ENCODE data around the gene SMG5.
"Not testable (repeated sequence)": the region's sequence is repeated elsewhere in the genome, so short reads cannot be mapped to it uniquely, and the experiment has no call there.

The SMG5 gene, protein sequence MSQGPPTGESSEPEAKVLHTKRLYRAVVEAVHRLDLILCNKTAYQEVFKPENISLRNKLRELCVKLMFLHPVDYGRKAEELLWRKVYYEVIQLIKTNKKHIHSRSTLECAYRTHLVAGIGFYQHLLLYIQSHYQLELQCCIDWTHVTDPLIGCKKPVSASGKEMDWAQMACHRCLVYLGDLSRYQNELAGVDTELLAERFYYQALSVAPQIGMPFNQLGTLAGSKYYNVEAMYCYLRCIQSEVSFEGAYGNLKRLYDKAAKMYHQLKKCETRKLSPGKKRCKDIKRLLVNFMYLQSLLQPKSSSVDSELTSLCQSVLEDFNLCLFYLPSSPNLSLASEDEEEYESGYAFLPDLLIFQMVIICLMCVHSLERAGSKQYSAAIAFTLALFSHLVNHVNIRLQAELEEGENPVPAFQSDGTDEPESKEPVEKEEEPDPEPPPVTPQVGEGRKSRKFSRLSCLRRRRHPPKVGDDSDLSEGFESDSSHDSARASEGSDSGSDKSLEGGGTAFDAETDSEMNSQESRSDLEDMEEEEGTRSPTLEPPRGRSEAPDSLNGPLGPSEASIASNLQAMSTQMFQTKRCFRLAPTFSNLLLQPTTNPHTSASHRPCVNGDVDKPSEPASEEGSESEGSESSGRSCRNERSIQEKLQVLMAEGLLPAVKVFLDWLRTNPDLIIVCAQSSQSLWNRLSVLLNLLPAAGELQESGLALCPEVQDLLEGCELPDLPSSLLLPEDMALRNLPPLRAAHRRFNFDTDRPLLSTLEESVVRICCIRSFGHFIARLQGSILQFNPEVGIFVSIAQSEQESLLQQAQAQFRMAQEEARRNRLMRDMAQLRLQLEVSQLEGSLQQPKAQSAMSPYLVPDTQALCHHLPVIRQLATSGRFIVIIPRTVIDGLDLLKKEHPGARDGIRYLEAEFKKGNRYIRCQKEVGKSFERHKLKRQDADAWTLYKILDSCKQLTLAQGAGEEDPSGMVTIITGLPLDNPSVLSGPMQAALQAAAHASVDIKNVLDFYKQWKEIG

DNA sequence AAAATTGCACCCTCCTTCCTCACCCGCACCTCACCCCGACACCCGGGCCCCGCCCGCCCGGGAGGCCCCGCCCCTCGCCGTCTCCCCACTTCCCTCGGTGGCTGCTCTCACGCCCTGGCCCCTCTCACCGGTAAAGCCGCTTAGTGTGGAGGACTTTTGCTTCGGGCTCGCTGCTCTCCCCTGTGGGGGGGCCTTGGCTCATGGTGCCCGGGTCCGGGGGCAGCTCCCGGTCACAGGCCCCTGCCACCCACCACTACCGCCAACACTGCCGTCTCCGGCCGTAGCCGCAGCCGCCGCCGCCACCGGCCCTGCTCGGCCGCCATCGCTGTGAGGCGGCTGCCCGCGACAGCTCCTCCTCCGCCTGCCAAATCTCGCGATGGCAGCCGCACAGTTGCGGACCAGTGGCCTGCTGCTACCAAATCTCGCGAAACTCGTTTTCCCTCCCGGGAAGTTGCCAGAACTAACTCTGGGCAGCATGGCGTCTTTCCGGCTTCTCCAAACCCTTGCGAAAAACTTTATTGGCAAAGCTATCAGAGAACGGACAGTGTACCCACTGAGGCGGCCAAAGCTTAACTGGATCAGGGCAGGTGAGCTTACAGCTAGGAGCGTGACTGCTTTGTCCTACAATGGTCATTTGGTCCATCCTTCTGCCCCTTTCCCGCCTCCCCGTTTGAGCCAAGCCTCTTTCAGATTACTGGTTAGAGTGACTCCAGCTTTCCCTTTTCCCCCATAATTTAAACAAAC, at the start of gene SMG5:
SMG5 (minus strand) TSS at position 347 of the 744 bp plus-strand sequence; CDS start at position 202, 145 bp downstream.
- FAIRE-seq (peak; percentile 74), DNase-seq (ENCODE audit: insufficient read length, low spot score) (peak; percentile 98)
- TF ChIP-seq POLR2A (IDR thresholded peaks at IDR 0.05; ENCODE audit: low read depth, low read length), result peak; percentile 99

DNA sequence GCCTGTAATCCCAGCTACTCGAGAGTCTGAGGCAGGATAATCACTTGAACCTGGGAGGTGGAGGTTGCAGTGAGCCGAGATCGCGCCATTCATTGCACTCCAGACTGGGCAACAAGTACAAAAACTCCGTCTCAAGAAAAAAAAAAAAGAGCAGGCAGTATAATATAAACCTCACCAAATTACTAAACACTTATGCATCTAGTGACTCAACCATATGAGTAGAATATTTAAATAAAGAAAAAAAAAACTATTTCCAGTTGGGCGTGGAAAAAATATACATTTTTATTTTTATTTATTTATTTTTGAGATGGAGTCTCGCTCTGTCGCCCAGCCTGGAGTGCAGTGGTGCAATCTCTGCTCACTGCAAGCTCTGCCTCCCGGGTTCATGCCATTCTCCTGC, 40.6 kb upstream of the SMG5 start:
- not testable (repeated sequence) for DNase-seq (ENCODE audit: insufficient read length, low spot score); FAIRE-seq

DNA sequence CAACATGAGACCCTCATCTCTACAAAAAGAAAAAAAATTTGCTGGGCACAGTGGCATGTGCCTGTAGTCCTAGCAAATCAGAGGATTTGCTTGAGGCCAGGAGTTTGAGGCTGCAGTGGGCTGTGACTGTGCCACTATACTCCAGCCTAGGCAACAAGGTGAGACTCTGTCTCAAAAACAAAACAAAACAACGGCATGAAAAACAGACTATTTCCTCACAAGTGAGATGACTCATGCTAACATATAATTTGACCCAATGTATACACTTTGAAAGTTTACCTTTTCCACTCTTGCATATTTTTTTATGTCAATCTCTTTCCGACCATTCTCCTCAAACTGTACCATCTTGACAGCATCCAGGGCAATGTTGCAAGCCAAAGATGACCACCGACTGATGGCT, 37.9 kb upstream of the SMG5 start:
- TF ChIP-seq POLR2A (IDR thresholded peaks at IDR 0.05; ENCODE audit: low read depth, low read length), result no peak
- DNase-seq (ENCODE audit: insufficient read length, low spot score) (no peak), FAIRE-seq (no peak)

DNA sequence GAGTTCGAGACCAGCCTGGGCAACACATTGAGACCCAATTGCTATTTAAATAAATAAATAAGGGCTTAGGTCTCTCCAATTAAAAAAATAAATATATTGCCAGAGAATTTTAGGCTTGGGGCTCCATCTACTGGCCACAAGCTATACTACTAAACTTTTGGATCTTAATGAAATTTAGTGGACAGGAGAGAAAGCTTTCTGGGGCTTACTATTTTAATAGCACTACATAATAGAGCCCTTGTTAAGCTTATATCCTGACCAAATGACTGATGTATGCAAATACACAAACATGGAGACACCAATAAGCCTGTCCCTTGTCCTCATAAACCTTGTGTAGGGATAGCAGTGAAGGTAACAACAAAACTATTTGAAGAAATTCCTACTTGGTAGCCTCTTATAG, 37.0 kb upstream of the SMG5 start:
- no peak for TF ChIP-seq POLR2A (IDR thresholded peaks at IDR 0.05; ENCODE audit: low read depth, low read length)
- DNase-seq (ENCODE audit: insufficient read length, low spot score), result no peak
- FAIRE-seq, result no peak

DNA sequence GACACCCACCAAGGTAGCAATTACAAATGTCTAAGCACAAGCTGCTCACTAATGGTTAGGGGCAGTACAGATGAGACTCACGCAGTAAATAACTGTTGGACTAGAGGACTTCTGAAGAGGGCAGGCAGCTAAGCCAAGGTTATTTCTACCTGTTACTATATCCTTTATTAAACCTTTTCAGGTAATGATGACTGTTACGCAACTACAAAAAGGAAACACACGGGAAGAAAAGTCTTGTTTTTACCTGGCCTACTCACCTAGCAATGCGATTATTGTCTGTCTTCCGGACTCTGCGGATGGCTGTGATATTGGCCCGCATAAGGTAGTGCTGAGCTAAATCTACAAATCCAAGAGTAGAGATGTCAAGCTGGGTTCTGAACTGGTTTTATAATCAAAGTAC, 34.3 kb upstream of the SMG5 start:
- TF ChIP-seq POLR2A (IDR thresholded peaks at IDR 0.05; ENCODE audit: low read depth, low read length), result no peak
- DNase-seq (ENCODE audit: insufficient read length, low spot score), result no peak
- no peak for FAIRE-seq

DNA sequence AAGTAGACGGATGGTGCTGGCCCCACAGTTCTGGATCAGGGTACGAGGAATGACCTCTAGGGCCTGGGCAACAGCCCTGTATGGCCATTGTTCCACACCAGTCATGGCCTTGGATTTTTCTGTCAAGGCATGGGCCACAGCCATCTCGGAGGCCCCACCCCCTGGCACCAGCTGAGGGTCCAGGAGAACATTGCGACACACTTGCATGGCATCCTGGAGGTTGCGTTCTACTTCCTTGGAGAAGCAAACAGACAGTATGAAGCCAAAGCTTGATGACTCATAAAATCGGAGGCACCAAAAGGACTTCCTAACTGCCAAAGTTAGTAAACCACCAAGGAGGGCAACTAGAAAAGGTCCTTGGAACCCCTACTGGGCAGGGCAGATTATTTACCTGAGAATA, 28.3 kb upstream of the SMG5 start:
- TF ChIP-seq POLR2A (IDR thresholded peaks at IDR 0.05; ENCODE audit: low read depth, low read length), result no peak
- DNase-seq (ENCODE audit: insufficient read length, low spot score), result no peak
- FAIRE-seq, result no peak

DNA sequence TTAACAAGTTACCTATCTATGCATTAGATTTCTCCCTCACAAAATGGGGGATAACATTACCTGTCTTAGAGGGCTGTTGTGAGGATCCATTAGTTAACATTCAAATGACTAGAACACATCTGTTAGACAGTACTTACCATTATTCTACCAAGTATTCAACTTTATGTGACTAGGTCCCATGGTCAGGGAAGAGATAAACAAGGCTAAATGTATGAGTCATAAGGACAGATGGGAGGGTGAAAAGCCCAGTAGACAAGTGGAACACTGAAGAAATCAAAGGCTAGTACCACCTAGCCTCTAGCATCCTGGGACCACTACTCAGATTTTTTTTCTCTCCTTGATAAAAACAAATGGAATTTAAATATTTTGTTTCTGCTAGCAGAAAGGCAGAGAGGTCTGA, 25.5 kb upstream of the SMG5 start:
- FAIRE-seq (no peak), DNase-seq (ENCODE audit: insufficient read length, low spot score) (no peak)
- TF ChIP-seq POLR2A (IDR thresholded peaks at IDR 0.05; ENCODE audit: low read depth, low read length), result no peak

DNA sequence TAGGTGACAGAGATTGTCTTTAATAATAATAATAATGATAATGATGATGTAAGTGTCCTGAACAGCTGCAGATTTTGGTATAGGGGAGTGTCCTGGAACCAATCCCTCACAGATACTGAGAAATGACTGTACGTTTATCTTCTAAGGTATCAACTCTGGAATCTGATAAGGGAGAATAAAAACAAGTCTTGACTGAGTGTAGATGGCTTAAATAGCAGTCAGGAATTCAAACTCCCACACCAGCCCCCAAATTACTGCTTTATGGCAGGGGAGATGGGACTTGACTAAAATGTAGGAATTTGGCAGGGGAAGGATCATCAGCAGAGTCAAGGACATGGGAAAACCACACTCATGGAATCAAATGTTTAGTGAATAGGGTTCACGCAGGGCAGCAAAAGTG, 22.6 kb upstream of the SMG5 start:
- no peak for TF ChIP-seq POLR2A (IDR thresholded peaks at IDR 0.05; ENCODE audit: low read depth, low read length)
- DNase-seq (ENCODE audit: insufficient read length, low spot score) (no peak), FAIRE-seq (no peak)

DNA sequence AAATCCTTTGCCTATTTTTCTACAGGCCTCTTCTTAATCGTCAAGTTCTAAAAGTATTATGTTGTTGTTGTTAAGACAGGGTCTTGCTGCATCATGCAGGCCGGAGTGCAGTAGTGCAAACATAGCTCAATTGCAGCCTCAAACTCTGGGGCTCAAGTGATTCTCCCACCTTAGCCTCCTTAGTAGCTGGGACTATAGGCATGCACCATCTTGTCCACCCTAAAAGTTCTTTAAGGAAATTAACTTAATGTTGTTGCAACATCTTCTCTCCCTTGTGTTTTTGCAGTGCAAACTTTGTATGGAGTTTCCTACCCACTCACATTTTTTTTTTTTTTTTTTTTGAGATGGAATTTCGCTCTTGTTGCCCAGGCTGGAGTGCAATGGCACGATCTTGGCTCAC, 20.6 kb upstream of the SMG5 start:
- TF ChIP-seq POLR2A (IDR thresholded peaks at IDR 0.05; ENCODE audit: low read depth, low read length), result no peak
- FAIRE-seq (no peak), DNase-seq (ENCODE audit: insufficient read length, low spot score) (no peak)

DNA sequence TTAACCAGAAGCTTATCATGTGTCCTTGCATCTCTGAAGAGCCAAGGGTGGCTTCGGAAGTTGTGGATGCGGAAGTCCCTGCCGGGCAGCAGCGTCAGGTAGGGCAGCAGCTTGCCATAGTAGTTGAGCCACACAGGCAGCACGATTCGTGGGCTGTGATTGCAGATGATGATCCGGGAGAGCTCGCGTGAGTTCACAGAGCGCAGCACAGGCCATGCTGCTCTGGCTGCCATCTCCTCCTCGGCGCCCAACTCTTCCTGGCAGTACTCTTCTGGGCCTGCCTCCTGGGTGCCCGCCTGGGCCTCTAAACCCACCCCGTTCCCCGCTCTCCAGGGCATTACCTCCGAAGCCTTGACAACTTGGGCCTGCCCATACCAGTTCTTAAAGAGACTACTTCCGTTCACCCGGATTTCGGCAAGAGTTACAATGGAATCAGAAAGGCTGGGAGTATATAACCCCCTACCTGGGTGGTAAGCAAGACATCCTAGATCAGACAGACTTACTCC, 16.3 kb upstream of the SMG5 start, which contains the start of gene VHLL:
VHLL (minus strand) TSS at position 456 of the 506 bp plus-strand sequence; CDS start at position 338, 118 bp downstream.
- DNase-seq (ENCODE audit: insufficient read length, low spot score) (no peak), FAIRE-seq (no peak)
- no peak for TF ChIP-seq POLR2A (IDR thresholded peaks at IDR 0.05; ENCODE audit: low read depth, low read length)

DNA sequence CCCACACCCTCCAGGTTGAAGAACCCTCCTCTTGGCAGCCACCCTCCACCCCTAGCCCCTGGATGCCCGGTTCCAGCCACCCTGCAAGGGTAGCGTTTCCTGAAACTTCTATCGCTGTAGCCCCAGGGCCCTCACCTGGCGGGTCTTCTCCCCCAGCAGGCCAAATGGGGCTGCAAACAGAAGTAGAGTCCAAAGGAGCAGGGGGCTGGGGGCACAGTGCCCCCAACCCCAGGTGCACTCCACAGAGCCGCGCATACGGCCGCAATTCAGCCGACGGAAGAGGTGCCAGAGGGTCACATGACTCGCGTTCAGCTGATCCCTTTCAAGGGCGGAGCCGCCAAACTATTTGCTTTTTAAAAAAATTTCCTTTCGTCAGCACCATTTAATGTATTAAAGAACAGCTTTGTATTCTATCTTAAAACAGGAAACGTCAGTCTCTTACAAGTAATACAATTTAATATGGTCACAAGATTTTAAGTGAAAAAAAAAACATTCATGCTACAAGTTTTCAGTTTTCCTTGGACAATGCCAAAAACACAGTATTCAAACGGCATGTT, 12.8 kb upstream of the SMG5 start, which contains the start of gene GLMP:
GLMP (minus strand) TSS at position 289 of the 557 bp plus-strand sequence; CDS start at position 255, 34 bp downstream.
- TF ChIP-seq POLR2A (IDR thresholded peaks at IDR 0.05; ENCODE audit: low read depth, low read length), result peak; percentile 45; the same call in 1 of the 2 replicates
- DNase-seq (ENCODE audit: insufficient read length, low spot score) (peak; percentile 73), FAIRE-seq (no peak)

DNA sequence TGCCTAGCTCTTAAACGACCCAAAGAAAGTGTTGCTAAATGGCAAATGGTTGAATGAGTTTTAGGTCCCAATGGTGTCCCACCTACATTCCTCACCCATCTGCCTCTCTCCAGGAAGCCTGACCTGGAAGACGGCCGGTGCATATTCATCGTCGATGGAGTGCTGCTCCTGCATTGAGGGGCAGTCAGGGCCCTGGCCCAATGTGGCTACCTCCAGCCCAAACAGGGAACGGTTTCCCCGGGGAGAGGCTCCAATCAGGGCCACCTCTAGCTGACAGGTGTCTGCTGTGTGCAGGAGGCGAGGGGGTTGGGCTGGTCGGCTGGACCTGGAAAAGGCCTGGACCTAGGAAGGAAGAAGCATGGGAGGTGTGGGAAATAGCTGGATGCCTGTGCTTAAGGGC, 11.3 kb upstream of the SMG5 start:
- no peak for FAIRE-seq
- DNase-seq (ENCODE audit: insufficient read length, low spot score), result no peak
- TF ChIP-seq POLR2A (IDR thresholded peaks at IDR 0.05; ENCODE audit: low read depth, low read length), result no peak

DNA sequence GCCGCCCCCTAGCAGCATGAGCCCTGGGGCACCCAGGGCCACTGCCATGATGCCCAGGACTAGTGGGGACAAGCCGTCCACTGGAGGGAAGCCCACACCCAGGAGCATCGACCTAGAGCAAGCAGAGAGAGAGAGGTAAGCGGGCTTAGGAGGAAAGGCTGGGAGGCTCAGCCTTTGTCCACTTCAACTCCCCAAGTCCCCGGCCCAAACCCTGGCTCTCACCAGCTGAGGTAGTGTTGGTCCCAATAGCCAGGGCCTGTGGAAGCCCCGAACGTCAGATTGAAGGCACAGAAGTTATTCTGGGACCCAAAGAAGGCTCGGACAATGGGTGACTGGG, 10.4 kb upstream of the SMG5 start:
- no peak for FAIRE-seq
- DNase-seq (ENCODE audit: insufficient read length, low spot score), result no peak
- TF ChIP-seq POLR2A (IDR thresholded peaks at IDR 0.05; ENCODE audit: low read depth, low read length), result no peak
